ENCODE measurements around the gene PRUNE2. TPM values are rescaled to one million over a fixed set of nuclear protein-coding genes. Genes with fewer than 3 reads are reported as not detected.

Gene PRUNE2
- total RNA-seq, 1 donor from 2014 or later, result 3.3 TPM

DNA sequence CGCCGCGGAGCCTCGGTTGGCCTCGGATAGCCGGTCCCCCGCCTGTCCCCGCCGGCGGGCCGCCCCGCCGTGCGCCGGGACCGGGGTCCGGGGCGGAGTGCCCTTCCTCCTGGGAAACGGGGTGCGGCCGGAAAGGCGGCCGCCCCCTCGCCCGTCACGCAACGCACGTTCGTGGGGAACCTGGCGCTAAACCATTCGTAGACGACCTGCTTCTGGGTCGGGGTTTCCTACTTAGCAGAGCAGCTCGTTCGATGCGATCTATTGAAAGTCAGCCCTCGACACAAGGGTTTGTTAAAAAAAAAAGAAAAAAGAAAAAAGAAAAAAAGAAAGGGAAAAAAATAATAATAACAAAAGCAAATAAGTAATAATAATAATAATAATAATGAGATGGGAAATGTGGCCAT is 334.2 kb downstream of the PRUNE2 start:
- Mint-ChIP-seq H3K27ac (no peak overlapping the region), H3K27me3 (peaks cover 25% of the 10 kb centered on the region), H3K9me3 (peaks cover 5% of the 10 kb centered on the region), H3K4me1 (ENCODE audit: unreplicated experiment) (no peaks in the 10 kb centered on the region), H3K36me3 (no peaks in the 10 kb centered on the region), H3K4me3 (peak overlapping the region; percentile 13)
- TF ChIP-seq, protein P1, sequence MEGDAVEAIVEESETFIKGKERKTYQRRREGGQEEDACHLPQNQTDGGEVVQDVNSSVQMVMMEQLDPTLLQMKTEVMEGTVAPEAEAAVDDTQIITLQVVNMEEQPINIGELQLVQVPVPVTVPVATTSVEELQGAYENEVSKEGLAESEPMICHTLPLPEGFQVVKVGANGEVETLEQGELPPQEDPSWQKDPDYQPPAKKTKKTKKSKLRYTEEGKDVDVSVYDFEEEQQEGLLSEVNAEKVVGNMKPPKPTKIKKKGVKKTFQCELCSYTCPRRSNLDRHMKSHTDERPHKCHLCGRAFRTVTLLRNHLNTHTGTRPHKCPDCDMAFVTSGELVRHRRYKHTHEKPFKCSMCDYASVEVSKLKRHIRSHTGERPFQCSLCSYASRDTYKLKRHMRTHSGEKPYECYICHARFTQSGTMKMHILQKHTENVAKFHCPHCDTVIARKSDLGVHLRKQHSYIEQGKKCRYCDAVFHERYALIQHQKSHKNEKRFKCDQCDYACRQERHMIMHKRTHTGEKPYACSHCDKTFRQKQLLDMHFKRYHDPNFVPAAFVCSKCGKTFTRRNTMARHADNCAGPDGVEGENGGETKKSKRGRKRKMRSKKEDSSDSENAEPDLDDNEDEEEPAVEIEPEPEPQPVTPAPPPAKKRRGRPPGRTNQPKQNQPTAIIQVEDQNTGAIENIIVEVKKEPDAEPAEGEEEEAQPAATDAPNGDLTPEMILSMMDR (conservative IDR thresholded peaks at IDR 0.05), result no peak
- DNase-seq (ENCODE audit: extremely low spot score, unreplicated experiment), result no peak

DNA sequence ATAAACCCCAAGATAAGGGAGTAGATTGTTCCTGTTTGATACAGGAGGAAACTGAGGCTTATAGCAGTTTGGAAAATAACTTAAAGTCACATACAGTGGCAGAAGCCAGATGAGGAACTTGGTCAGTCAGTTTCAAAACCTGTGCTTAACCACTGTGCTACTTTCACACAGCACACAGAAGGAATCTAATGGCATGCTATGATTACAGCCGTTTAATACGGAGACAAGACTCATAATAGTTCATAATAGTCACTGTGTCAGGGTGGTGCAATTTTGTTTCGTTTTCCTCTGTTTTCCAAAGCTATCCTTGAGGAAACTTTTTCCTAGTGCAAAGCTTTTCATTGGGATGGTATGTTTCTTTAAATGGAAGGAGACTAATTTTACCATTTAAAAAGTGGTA is 334.6 kb downstream of the PRUNE2 start:
- H3K4me1 Mint-ChIP-seq (ENCODE audit: unreplicated experiment), result no peaks in the 10 kb centered on the region
- TF ChIP-seq, protein P1 (conservative IDR thresholded peaks at IDR 0.05), result no peak
- H3K4me3 Mint-ChIP-seq, result peak overlapping the region; percentile 73
- no peak overlapping the region for H3K27ac Mint-ChIP-seq
- no peak for DNase-seq (ENCODE audit: extremely low spot score, unreplicated experiment)
- H3K27me3 Mint-ChIP-seq, result peaks cover 25% of the 10 kb centered on the region
- H3K36me3 Mint-ChIP-seq, result no peaks in the 10 kb centered on the region
- peaks cover 5% of the 10 kb centered on the region for H3K9me3 Mint-ChIP-seq

GRCh38 chr9:76570826-76571225 is 335.1 kb downstream of the PRUNE2 start:
- DNase-seq (ENCODE audit: extremely low spot score, unreplicated experiment), result no peak
- Mint-ChIP-seq H3K9me3 (peaks cover 5% of the 10 kb centered on the region), H3K27me3 (peaks cover 25% of the 10 kb centered on the region), H3K27ac (no peak overlapping the region), H3K36me3 (no peaks in the 10 kb centered on the region), H3K4me1 (ENCODE audit: unreplicated experiment) (no peaks in the 10 kb centered on the region), H3K4me3 (peak overlapping the region; percentile 73)
- TF ChIP-seq, protein P1 (conservative IDR thresholded peaks at IDR 0.05), result no peak

- Mint-ChIP-seq H3K27ac (no peak overlapping the region), H3K9me3 (peaks cover 5% of the 10 kb centered on the region), H3K4me3 (no peak overlapping the region), H3K36me3 (no peaks in the 10 kb centered on the region), H3K27me3 (peaks cover 13% of the 10 kb centered on the region), H3K4me1 (ENCODE audit: unreplicated experiment) (peaks cover 4% of the 10 kb centered on the region)
- TF ChIP-seq, protein P1 (conservative IDR thresholded peaks at IDR 0.05), result no peak
- DNase-seq (ENCODE audit: extremely low spot score, unreplicated experiment), result no peak
Measured at GRCh38 chr9:76567086-76567485, 338.8 kb downstream of the PRUNE2 start.

- H3K4me1 Mint-ChIP-seq (ENCODE audit: unreplicated experiment), result peaks cover 15% of the 10 kb centered on the region
- H3K36me3 Mint-ChIP-seq, result no peaks in the 10 kb centered on the region
- no peaks in the 10 kb centered on the region for H3K27me3 Mint-ChIP-seq
- no peaks in the 10 kb centered on the region for H3K9me3 Mint-ChIP-seq
- TF ChIP-seq, protein P1 (conservative IDR thresholded peaks at IDR 0.05), result no peak
- no peak overlapping the region for H3K27ac Mint-ChIP-seq
- no peak overlapping the region for H3K4me3 Mint-ChIP-seq
- DNase-seq (ENCODE audit: extremely low spot score, unreplicated experiment), result no peak
Measured at GRCh38 chr9:76564297-76564696, 341.6 kb downstream of the PRUNE2 start.

DNA sequence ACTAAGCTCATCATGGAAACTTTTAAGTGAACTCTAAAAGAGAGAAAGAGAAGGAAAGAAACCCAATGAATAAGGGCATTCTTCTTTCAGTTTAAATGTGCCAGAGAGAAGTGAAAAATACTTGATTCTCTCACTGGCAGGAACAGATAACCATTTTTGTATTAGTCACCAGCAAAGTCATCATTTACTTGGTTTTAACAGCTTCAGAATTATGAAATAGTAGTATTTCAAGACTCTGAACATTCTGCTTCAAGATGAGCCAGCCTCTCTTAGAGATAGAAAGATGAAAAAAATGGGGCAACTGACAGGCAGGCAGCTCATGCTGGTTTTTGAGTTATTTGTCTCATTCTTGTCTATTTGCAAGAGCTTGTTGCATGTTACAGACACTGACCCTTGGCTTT is 343.4 kb downstream of the PRUNE2 start:
- no peak overlapping the region for H3K27ac Mint-ChIP-seq
- TF ChIP-seq, protein P1 (conservative IDR thresholded peaks at IDR 0.05), result no peak
- H3K4me3 Mint-ChIP-seq, result no peak overlapping the region
- no peaks in the 10 kb centered on the region for H3K27me3 Mint-ChIP-seq
- H3K9me3 Mint-ChIP-seq, result no peaks in the 10 kb centered on the region
- H3K36me3 Mint-ChIP-seq, result no peaks in the 10 kb centered on the region
- no peak for DNase-seq (ENCODE audit: extremely low spot score, unreplicated experiment)
- peaks cover 15% of the 10 kb centered on the region for H3K4me1 Mint-ChIP-seq (ENCODE audit: unreplicated experiment)

Data from type B pancreatic cell (in vitro differentiated cells).